B cell (primary cell): ENCODE results near the gene SMC6. TPM values are rescaled to one million over a fixed set of nuclear protein-coding genes. Genes with fewer than 3 reads are reported as not detected.

Experiments
- ATAC-seq: fragments of 200-7000 bp; cut with Tn5 transposase; one replicate; pipeline ENCODE4 v1.10.0; 2021; ENCODE audit warnings: low read depth, mild to moderate bottlenecking, moderate number of reproducible peaks, moderate library complexity
- CTCF ChIA-PET: fragments of 350-600 bp; sonication (Branson Sonifier 250); formaldehyde crosslinking; loops from one replicate; lab custom pipeline; 2021; ENCODE audit warnings: antibody characterized with exemption, inconsistent platforms; lab: Charles Lee
- POLR2A ChIA-PET: fragments of 350-600 bp; sonication (Branson Sonifier 250); formaldehyde crosslinking; loops from one replicate; lab custom pipeline; 2021; ENCODE audit warnings: antibody characterized with exemption; lab: Charles Lee
- DNase-seq: peaks from one replicate; pipeline ENCODE4 v3.0.0; 2013
- H2AFZ ChIP-seq: 2 replicates; pipeline ENCODE4 v1.6.1; 2012; ENCODE audit warnings: mild to moderate bottlenecking, low read depth, low read length; ENCODE audit not compliant: insufficient read depth, poor library complexity, severe bottlenecking
- H3K27ac ChIP-seq, 2 donors: 1 replicate in 1 of 2; 2 replicates in 1 of 2; pipeline ENCODE4 v1.5.1; 2012 to 2013; ENCODE audit warnings: low read length in 2 of 2, mild to moderate bottlenecking in 2 of 2, moderate library complexity in 1 of 2
- H3K27me3 ChIP-seq, 4 experiments: fragments of 200-600 bp in 1 of 4; sonication (generic) in 1 of 4; replicated peaks in 1 of 4; 1 replicate in 2 of 4; 2 replicates in 2 of 4; pipeline versions ENCODE4 v1.6.1 to v1.7.0; 2013 to 2016; ENCODE audit warnings: low read length in 3 of 4, mild to moderate bottlenecking in 2 of 4, mixed read lengths in 1 of 4, moderate library complexity in 1 of 4; ENCODE audit not compliant: insufficient read depth in 4 of 4, control insufficient read depth in 3 of 4; ENCODE audit errors: control extremely low read depth in 1 of 4
- H3K36me3 ChIP-seq, 2 experiments: replicated peaks in 1 of 2; 1 replicate in 1 of 2; 2 replicates in 1 of 2; pipeline versions ENCODE4 v1.6.1 to v1.7.1; 2013; ENCODE audit warnings: low read length in 1 of 2; ENCODE audit not compliant: insufficient read depth in 2 of 2, control insufficient read depth in 1 of 2; ENCODE audit errors: control extremely low read depth in 1 of 2, extremely low read depth in 1 of 2
- H3K4me1 ChIP-seq, 2 donors: fragments of 200-600 bp in 1 of 2; sonication (generic) in 1 of 2; 1 replicate in 1 of 2; 2 replicates in 1 of 2; pipeline versions ENCODE4 v1.5.1 to v1.6.1; 2013 to 2017; ENCODE audit warnings: low read length in 2 of 2; ENCODE audit not compliant: control insufficient read depth in 2 of 2, insufficient read depth in 2 of 2
- H3K4me2 ChIP-seq: replicated peaks from 2 replicates; pipeline ENCODE3; 2012; ENCODE audit warnings: mild to moderate bottlenecking, low read depth, low read length; ENCODE audit not compliant: poor library complexity, severe bottlenecking
- H3K4me3 ChIP-seq, 5 experiments: fragments of 200-600 bp in 1 of 5; sonication (generic) in 1 of 5; 1 replicate in 3 of 5; 2 replicates in 2 of 5; pipeline versions ENCODE4 v1.5.1 to v1.7.0; 2011 to 2016; ENCODE audit warnings: low read length in 4 of 5, mild to moderate bottlenecking in 4 of 5, low read depth in 2 of 5, control low read depth in 1 of 5, moderate library complexity in 1 of 5; ENCODE audit not compliant: insufficient read depth in 1 of 5; ENCODE audit errors: control extremely low read depth in 1 of 5, extremely low read depth in 1 of 5
- H3K79me2 ChIP-seq: fragments of 200-600 bp; sonication (generic); one replicate; pipeline ENCODE4 v1.6.0; 2016; ENCODE audit warnings: low read length; ENCODE audit not compliant: control insufficient read depth, insufficient read depth
- H3K9ac ChIP-seq: fragments of 200-600 bp; sonication (generic); 2 replicates; pipeline ENCODE4 v1.6.1; 2017; ENCODE audit warnings: mild to moderate bottlenecking, low read length, moderate library complexity
- H3K9me3 ChIP-seq, 3 donors: one replicate each; pipeline versions ENCODE4 v1.6.1 to v1.7.1; 2013; ENCODE audit warnings: low read length in 2 of 3; ENCODE audit not compliant: control insufficient read depth in 2 of 3, insufficient read depth in 1 of 3; ENCODE audit errors: control extremely low read depth in 1 of 3
- H4K20me1 ChIP-seq: 2 replicates; pipeline ENCODE4 v1.6.0; 2012; ENCODE audit warnings: mild to moderate bottlenecking, low read length; ENCODE audit not compliant: insufficient read depth, control insufficient read depth, poor library complexity, severe bottlenecking
- H3K27ac Mint-ChIP-seq: one replicate; pipeline ENCODE4 v1.8.0; 2021; ENCODE audit warnings: mixed read lengths
- H3K27me3 Mint-ChIP-seq: one replicate; pipeline ENCODE4 v1.8.0; 2021; ENCODE audit warnings: mixed read lengths
- H3K4me1 Mint-ChIP-seq: one replicate; pipeline ENCODE4 v1.8.0; 2021; ENCODE audit warnings: mixed read lengths
- H3K4me3 Mint-ChIP-seq: one replicate; pipeline ENCODE4 v1.8.0; 2021; ENCODE audit warnings: mixed read lengths
- H3K9me3 Mint-ChIP-seq: one replicate; pipeline ENCODE4 v1.8.0; 2022; ENCODE audit warnings: mixed read lengths; ENCODE audit not compliant: insufficient read depth
- CTCF ChIP-seq: fragments of 200-600 bp; IDR thresholded peaks from one replicate; pipeline ENCODE4 v1.8.0; 2022; ENCODE audit warnings: antibody characterized with exemption, mild to moderate bottlenecking
- EZH2 ChIP-seq: IDR thresholded peaks from 2 replicates; pipeline ENCODE4 v1.6.1; 2012; ENCODE audit warnings: borderline replicate concordance, low read depth, mild to moderate bottlenecking, moderate library complexity, low read length; ENCODE audit not compliant: insufficient read depth, poor library complexity, severe bottlenecking
- WGBS: methylation state at CpG from one replicate; pipeline ENCODE4 v1.1.5; 2013; ENCODE audit warnings: missing lambda C conversion rate; ENCODE audit not compliant: insufficient coverage; 5-methylcytosine and 5-hydroxymethylcytosine counted together
- intact Hi-C: fragments of 100-400 bp; cut with micrococcal nuclease; formaldehyde crosslinking; loops from one replicate; pipeline ENCODE4 v1.10.0; 2022
- polyA plus RNA-seq: library from polyadenylated mRNA; depleted of rRNA; stranded (reverse); fragments of >200 nt; gene quantifications from 2 replicates; pipeline ENCODE4 v1.2.3, GENCODE V29; 2012
- total RNA-seq, 2 donors: library from RNA; stranded (reverse); fragments of 120-200 nt in 1 of 2; gene quantifications; 1 replicate in 1 of 2; 2 replicates in 1 of 2; pipeline versions ENCODE4 v1.2.3 to v1.2.4, GENCODE V29; 2013 to 2022

The SMC6 gene
- total and polyA plus RNA-seq, 2 donors (not counting 1 experiment from before 2014, with no cell fraction given) = 27.2 to 111 TPM

- POLR2A ChIA-PET = no interaction called here
- WGBS = 91% methylated on average over 6 of the region's 7 CpGs
- no peaks in the 10 kb centered on the region for H3K36me3 ChIP-seq
- no peak overlapping the region for H2AFZ ChIP-seq
- no peaks in the 10 kb centered on the region for H3K4me1 ChIP-seq
- H3K4me3 ChIP-seq = no peak overlapping the region
- intact Hi-C loops = no loop called here
- no peaks in the 10 kb centered on the region for H3K9me3 ChIP-seq
- CTCF ChIA-PET = no interaction called here
- no peak overlapping the region for H3K27ac ChIP-seq
- no peak overlapping the region for H3K4me2 ChIP-seq
- Mint-ChIP-seq H3K27ac (no peak overlapping the region), H3K27me3 (no peaks in the 10 kb centered on the region), H3K4me3 (no peak overlapping the region), H3K4me1 (no peaks in the 10 kb centered on the region), H3K9me3 (no peaks in the 10 kb centered on the region)
- no peak overlapping the region for H3K9ac ChIP-seq
- DNase-seq (no peak), ATAC-seq (no peak)
- TF ChIP-seq CTCF (no peak), EZH2 (no peak)
- H3K27me3 ChIP-seq = no peaks in the 10 kb centered on the region
- no peaks in the 10 kb centered on the region for H4K20me1 ChIP-seq
- H3K79me2 ChIP-seq = no peaks in the 10 kb centered on the region
Observed at GRCh38 chr2:17638196-17638743, 115.3 kb downstream of the SMC6 start.

- Histone ChIP-seq H3K27me3 (no peaks in the 10 kb centered on the region), H3K79me2 (no peaks in the 10 kb centered on the region), H3K4me1 (no peaks in the 10 kb centered on the region), H3K9ac (no peak overlapping the region), H3K9me3 (no peaks in the 10 kb centered on the region), H3K27ac (no peak overlapping the region), H3K4me3 (no peak overlapping the region), H4K20me1 (no peaks in the 10 kb centered on the region), H3K36me3 (no peaks in the 10 kb centered on the region), H3K4me2 (no peak overlapping the region), H2AFZ (no peak overlapping the region)
- H3K9me3 Mint-ChIP-seq = no peaks in the 10 kb centered on the region
- H3K27ac Mint-ChIP-seq = no peak overlapping the region
- WGBS = 92% methylated on average over 5 of the region's 8 CpGs
- CTCF ChIA-PET = no interaction called here
- DNase-seq = no peak
- no peaks in the 10 kb centered on the region for H3K27me3 Mint-ChIP-seq
- H3K4me1 Mint-ChIP-seq = no peaks in the 10 kb centered on the region
- ATAC-seq = no peak
- no peak overlapping the region for H3K4me3 Mint-ChIP-seq
- intact Hi-C loops = no loop called here
- TF ChIP-seq CTCF = no peak
- TF ChIP-seq EZH2 = no peak
- POLR2A ChIA-PET = no interaction called here
Observed at GRCh38 chr2:17637131-17637906, 116.3 kb downstream of the SMC6 start.
